ENCODE results near the gene LDAH.
"Not testable (repeated sequence)": the region's sequence is repeated elsewhere in the genome, so short reads cannot be mapped to it uniquely, and the experiment has no call there.

The LDAH gene

DNA sequence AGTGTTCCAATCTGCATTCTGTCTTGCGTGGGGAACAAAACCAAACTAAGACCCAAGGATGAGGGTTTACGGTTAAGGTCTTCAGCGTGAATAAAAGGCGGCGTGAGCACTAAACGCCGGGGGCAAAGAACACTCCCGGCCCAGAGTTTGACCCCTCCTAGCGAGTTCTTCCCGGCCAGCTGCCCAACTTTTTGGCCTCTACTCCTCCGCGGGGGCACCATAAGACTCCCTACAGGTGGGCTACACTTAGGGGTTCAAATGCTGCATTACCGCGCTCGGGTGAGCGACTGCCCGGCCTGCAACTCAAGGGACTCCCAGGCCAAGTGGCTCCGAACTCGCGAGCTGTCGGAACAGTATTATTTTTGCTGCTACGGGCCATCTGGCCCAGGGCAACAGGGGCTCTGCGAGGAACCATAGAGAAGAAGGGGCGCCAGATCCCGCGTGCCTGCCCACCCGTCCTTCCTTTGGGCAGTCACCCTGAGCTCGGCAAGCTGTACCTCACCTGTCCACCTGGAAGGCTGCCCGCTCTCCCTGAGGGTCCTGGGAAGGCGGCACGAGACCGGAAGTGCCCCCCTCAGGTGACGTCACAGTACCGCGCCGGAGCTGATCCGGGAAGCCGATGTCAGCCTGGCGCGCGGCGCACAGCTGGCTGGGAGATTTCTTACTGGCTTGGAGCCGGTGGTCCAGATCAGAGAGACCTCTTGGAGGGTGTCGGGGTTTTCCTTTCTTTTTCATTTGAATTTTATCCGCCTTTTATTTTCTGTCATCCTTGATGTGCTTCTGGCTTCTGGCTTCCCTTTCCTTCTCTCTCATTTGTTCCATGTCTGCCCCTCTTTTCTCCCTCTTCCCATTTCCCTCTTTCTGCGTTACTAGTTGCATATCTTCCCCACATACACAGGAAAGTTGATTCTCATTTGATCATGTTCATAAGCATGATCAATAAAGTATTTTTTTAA is at the start of gene LDAH:
TSS of gene LDAH (minus strand) at position 567 of the 956 bp plus-strand sequence. CDS start 21,638 bp downstream, outside the sequence.
- DNase-seq = peak; percentile 89

DNA sequence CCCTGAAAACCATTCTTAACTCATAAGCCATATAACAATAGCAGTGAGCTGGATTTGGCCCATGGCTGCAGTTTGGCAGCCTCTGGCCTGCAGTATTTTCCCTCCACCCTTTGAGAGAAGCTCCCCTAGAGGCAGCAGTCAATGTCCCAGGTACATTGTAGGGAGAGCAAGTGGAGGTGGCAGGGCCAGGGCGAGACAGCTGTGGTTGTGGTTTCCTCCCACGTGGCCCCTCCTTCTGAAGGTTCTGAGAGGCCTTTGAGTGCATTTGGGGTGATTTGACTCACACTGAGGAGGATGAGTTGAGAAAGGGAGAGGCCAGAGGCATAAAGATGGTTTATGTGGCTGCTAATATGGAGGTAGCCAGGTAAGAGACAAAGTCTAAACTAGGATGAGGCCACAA is 45.5 kb upstream of the LDAH start:
- peak; percentile 84 for DNase-seq

GRCh38 chr2:20862850-20863249 is 39.9 kb upstream of the LDAH start:
- DNase-seq = no peak

GRCh38 chr2:20855456-20855855 is 32.6 kb upstream of the LDAH start:
- no peak for DNase-seq

DNA sequence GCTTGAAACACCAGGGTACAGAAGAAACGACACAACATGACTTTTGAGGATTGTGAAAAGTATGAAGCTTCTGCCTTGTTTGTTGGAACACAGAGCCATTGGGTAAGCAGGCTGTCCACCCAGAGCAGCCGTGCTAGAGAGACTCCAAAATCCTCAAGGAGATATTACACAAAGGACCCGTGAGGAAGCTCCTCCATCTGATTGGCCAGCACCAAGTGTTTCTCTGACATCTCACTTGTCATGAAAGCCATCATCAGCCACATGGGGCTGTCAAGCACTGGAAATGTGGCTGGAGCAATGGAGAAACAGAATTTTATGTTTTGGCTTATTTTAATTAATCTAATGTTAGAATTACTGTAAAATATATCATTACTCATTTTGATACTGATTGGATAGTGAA is 29.8 kb upstream of the LDAH start:
- DNase-seq = no peak

DNA sequence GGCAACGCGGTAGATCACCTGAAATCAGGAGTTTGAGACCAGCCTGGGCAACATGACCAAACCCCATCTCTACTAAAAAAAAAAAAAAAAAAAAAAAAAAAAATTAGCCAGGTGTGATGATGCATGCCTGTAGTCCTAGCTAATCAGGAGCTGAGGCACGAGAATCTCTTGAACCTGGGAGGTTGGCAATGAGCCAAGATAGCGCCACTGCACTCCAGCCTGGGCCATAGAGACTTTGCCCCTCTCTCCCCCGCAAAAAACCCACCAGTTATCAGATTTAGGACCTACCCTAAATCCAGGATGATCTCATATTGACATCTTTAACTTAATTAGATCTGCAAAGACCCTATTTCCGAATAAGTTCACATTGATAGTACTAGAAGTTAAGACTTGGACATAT is 29.2 kb upstream of the LDAH start:
- no peak for DNase-seq

GRCh38 chr2:20844246-20844645 is 21.3 kb upstream of the LDAH start:
- no peak for DNase-seq

DNA sequence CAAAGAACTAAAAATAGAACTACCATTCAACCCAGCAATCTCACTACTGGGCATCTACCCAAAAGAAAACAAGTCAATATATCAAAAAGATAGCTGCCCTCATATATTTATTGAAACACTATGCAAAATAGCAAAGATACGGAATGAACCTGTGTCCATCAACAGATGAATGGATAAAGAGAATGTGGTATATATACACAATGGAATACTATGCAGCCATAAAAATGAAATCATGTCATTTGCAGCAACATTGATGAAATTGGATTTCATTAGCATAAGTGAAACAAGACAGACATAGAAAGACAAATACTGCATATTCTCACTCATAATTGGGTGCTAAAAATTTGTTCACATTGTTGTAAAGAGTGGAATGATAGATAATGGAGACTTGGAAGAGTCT is 16.2 kb upstream of the LDAH start:
- no peak for DNase-seq

DNA sequence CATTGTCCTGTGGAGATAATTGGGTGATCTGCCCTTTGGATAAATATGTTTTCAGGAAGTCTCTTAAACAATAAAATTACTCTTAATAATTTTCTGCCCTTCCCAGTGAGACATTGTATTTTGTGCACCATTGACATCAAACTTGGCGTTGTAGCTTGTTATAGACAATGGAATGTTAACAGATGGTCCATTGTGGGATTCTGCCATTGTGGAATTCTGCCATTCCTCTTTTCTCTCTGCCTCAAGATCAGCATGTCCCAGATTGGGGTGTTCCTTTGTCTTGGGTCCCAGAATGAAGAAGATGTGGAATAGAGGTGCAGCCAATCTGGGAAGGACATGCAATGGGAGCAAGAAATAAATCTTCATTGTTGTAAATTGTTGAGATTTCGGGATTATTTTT is 15.1 kb upstream of the LDAH start:
- DNase-seq = no peak

GRCh38 chr2:20836521-20836920 is 13.6 kb upstream of the LDAH start:
- DNase-seq = no peak

DNA sequence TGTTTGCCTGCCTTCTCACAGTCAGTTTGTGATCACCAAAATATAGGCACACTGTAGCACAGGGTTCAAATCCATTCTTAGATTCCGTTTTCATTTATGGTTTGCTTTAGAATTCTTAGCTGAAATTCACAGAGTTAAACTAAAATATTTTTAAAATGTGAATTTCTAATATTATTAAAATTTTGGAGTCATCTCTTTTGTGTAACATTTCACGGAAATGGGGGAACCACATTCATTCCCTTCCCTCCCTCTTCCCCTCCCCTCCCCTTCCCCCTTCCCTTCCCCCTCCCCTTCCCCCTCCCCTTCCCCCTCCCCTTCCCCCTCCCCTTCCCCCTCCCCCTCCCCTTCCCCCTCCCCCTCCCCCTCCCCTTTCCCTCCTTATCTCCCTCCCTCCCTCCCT is 11.4 kb upstream of the LDAH start:
- no peak for DNase-seq

DNA sequence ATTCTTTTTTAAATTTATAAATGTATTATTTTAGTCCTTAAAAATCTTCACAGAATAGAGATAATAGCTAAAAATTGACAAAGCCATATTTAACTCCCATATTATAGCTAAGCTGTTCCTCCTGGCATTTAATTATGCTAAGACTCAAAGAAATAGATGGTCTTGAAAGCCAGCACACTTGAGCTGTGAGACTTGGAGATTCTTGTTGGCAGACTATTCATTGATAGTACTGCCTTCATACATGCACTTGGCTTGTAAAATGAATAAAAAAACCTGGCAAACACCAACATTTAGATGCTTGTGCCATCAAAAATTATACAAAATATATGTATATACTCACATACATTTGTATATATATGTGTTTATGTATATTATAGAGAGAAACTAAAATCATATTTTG is 9.7 kb upstream of the LDAH start:
- no peak for DNase-seq

- no peak for DNase-seq
Observed at GRCh38 chr2:20829861-20830260, 7.0 kb upstream of the LDAH start.

DNA sequence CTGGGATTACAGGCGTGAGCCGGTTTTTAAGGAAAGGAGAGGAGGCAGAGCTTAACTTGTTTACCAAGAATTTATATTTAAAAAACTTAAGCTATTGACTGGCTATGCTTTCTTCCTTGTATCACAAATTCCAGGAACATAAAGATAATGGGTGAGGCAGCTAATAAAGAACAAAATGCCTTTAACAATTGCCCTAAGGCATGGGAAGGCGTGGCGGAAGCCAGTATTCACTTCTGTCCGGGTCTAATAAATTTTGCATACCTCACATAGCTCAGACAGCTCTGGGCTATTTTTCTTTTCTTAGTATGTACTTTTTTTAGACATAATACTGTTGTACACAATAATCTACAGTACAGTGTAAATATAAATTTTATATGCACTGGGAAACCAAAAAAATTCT is 1.0 kb upstream of the LDAH start:
- DNase-seq = no peak

DNA sequence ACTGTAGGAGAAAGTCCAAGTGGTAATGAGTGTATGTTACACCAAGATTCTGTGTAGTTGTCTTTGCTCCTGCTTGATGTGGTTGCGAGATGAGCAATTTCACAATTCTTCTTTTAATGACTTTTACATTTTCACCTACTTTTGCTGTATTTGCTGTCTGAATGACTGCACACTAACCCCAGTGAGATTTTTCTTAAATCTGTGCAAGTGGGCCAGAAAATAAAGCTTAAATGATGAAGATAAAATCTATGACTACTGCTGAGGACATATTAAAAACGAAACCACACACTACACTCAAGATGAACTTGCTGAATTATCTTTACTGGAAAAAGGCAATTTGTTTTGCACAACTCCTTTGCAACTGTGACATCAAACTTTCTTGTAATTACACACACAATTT is 4.1 kb downstream of the LDAH start:
- peak; percentile 85 for DNase-seq

DNA sequence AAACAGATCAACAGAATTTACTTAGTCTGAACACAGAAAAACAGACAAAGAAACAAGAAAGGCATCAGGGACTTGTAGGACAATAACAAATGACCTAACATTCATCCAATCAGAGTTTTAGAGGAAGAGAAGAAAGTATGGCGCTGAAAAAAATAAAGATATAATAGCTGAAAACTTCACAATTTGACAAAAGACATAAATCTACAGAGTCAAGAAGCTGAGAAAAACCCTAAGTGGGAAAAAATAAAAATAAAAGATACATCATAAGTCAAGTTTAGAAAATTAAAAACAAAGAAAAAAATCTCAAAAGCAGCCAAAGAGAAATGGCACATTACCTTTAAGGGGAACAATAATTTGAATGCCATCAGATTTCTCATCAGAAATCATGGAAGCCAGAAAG is 7.7 kb downstream of the LDAH start:
- no peak for DNase-seq

DNA sequence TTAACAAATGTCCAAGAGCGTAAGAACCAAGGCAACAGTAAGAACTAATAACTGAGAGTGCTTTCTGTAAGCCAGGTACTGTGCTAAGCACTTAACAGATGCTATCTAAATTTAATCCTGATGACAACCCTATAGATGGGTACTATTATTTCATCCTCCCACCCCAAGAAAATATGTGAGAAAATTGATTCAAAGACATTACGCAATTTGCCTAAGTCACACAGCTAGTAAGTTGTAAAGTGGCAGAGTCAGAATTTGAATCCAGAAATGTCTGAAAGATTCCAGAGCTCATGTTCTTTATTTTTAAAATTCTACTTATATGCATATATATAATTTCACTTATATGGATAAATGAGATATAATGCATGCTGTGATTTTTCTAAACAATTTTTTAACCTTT is 10.1 kb downstream of the LDAH start:
- DNase-seq = no peak

DNA sequence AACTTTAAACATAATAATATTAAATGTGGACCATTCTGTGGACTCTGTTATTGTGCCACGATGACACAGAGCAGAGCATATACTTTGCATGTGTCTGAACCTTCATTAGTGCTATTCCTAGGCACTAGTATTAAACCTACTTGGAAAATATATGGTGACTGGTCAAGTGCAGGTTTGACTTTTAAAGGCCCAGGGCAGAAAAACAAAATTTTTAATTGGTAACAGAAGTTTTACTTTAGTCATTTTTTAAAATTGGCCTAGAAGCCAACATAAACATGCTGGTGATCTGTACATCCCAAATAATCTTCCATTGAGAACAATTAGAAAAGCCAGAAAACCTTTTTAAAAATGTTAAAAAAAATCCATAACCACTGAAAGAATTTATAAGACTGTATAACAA is 16.6 kb downstream of the LDAH start:
- DNase-seq = no peak

GRCh38 chr2:20803974-20804373 is 18.9 kb downstream of the LDAH start:
- DNase-seq = no peak

DNA sequence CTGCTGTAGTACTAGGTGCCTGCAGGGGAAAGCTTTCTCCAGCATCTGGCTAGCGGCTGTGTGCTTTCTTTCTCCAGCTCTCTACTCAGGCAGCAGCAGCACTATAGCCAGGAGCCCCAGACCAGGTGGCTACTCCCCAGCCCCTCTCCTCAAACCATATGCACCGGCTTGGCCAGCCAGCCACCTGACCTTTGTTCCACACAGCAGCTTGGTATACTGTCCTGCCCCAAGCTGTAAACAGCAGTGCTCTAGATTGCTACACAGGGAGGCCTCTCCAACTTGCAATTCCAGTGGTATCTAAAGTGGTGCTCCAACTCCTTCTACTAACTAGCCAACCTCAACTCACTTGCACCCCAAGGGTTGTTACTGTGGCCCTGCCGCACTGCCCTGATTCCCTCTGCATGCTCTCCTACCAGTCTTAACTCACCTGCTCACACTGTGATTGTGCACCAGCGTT is 19.6 kb downstream of the LDAH start:
- no peak for DNase-seq

- DNase-seq = no peak
Observed at GRCh38 chr2:20797096-20797495, 25.8 kb downstream of the LDAH start.

- no peak for DNase-seq
Observed at GRCh38 chr2:20796374-20796791, 26.5 kb downstream of the LDAH start.

DNA sequence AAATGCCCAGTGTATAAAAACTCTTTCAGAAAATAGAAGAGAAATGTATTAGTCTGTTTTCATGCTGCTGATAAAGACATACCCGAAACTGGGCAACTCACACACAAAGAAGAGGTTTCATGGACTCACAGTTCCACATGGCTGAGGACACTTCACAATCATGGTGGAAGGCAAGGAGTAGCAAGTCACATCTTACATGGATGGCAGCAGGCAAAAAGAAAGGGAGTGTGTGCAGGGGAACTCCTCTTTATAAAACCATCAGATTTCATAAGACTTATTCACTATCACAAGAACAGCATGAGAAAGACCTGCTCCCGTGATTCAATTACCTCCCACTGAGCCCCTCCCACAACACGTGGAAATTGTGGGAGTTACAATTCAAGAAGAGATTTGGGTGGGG is 29.0 kb downstream of the LDAH start:
- DNase-seq = not testable (repeated sequence)

DNA sequence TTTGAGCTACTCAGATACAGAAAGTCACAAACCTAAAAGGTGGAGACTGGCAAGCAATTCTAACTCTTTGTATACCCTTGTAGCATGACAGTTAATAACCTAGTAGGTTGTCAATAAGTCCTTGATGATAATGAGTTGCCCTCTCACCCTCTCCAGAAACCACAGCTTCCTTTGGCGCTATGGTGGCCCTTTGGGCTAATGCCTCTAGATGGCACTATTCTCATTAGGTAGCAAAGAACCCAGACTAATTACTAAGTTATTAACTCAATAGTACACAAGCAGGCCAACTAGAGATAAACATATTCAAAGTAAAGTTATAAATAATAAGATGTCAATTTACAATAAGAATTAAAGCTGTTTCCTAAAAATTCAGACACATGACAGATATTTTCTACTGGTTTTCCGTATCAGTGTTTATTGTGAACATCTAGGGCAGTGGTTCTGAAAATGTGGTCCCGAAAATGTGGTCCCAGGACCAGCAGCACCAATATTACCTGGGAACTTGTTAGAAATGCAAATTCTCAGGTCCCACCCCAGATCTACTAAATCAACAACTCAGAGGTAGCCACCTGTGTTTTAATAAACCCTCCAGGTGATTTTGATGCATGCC is 41.1 kb downstream of the LDAH start:
- peak; percentile 39 for DNase-seq
